ENCODE data around the gene SLF2.
A peak's percentile ranks its signal among the peaks of the same experiment; 100 is the strongest.

The SLF2 gene

GRCh38 chr10:100866575-100867098, 46.1 kb upstream of the SLF2 start:
- peaks cover 52% of the 10 kb centered on the region for H3K27me3 Mint-ChIP-seq (ENCODE audit: low read depth)
- H3K9me3 Mint-ChIP-seq = no peaks in the 10 kb centered on the region
- H3K27ac Mint-ChIP-seq = no peak overlapping the region
- TF ChIP-seq CTCF (IDR thresholded peaks at IDR 0.05; ENCODE audit: unreplicated experiment in 3 of 3) = no peak
- H3K36me3 Mint-ChIP-seq (ENCODE audit: low read depth) = no peaks in the 10 kb centered on the region
- H3K4me3 Mint-ChIP-seq = peak overlapping the region in 1 of 3 experiments; percentile 40
- H3K4me1 Mint-ChIP-seq = peaks cover 11% of the 10 kb centered on the region

- Mint-ChIP-seq H3K9me3 (no peaks in the 10 kb centered on the region), H3K36me3 (ENCODE audit: low read depth) (no peaks in the 10 kb centered on the region), H3K27ac (no peak overlapping the region), H3K4me3 (no peak overlapping the region), H3K4me1 (peaks cover 15% of the 10 kb centered on the region), H3K27me3 (ENCODE audit: low read depth) (peaks cover 52% of the 10 kb centered on the region)
- TF ChIP-seq CTCF (IDR thresholded peaks at IDR 0.05; ENCODE audit: unreplicated experiment in 3 of 3) = no peak
Measured at GRCh38 chr10:100867261-100867963, 45.4 kb upstream of the SLF2 start.

GRCh38 chr10:100868382-100868781, 44.4 kb upstream of the SLF2 start:
- peaks cover 24% of the 10 kb centered on the region for H3K4me1 Mint-ChIP-seq

GRCh38 chr10:100869399-100869798, 43.4 kb upstream of the SLF2 start:
- no peak overlapping the region for H3K4me3 Mint-ChIP-seq
- H3K27ac Mint-ChIP-seq = no peak overlapping the region
- H3K9me3 Mint-ChIP-seq = no peaks in the 10 kb centered on the region

More at GRCh38 chr10:100868382-100868781, 44.4 kb upstream of the SLF2 start:
- Mint-ChIP-seq H3K9me3 (no peaks in the 10 kb centered on the region), H3K4me3 (no peak overlapping the region), H3K27me3 (ENCODE audit: low read depth) (peaks cover 56% of the 10 kb centered on the region), H3K36me3 (ENCODE audit: low read depth) (no peaks in the 10 kb centered on the region), H3K27ac (no peak overlapping the region)
- TF ChIP-seq CTCF (IDR thresholded peaks at IDR 0.05; ENCODE audit: unreplicated experiment in 3 of 3) = no peak

GRCh38 chr10:100872034-100872791, 40.5 kb upstream of the SLF2 start:
- Mint-ChIP-seq H3K27me3 (ENCODE audit: low read depth) (peaks cover 47% of the 10 kb centered on the region), H3K27ac (no peak overlapping the region), H3K9me3 (no peaks in the 10 kb centered on the region)

More at GRCh38 chr10:100869399-100869798, 43.4 kb upstream of the SLF2 start:
- Mint-ChIP-seq H3K27me3 (ENCODE audit: low read depth) (peaks cover 56% of the 10 kb centered on the region), H3K36me3 (ENCODE audit: low read depth) (no peaks in the 10 kb centered on the region), H3K4me1 (peaks cover 26% of the 10 kb centered on the region)
- no peak for TF ChIP-seq CTCF (IDR thresholded peaks at IDR 0.05; ENCODE audit: unreplicated experiment in 3 of 3)

More at GRCh38 chr10:100872034-100872791, 40.5 kb upstream of the SLF2 start:
- no peaks in the 10 kb centered on the region for H3K36me3 Mint-ChIP-seq (ENCODE audit: low read depth)
- peak; percentile 62 to 73 (median 69) for TF ChIP-seq CTCF (IDR thresholded peaks at IDR 0.05; ENCODE audit: unreplicated experiment in 3 of 3)
- H3K4me3 Mint-ChIP-seq = no peak overlapping the region
- peaks cover 35% of the 10 kb centered on the region for H3K4me1 Mint-ChIP-seq
